Peyer's patch (tissue), 4 donors: ENCODE results near the gene UBAC2. TPM values are rescaled to one million over a fixed set of nuclear protein-coding genes. Genes with fewer than 3 reads are reported as not detected.

Experiments
- DNase-seq, 3 donors: peaks; one replicate each; pipeline ENCODE4 v3.0.0-alpha.2; 2017 to 2019
- H3K27ac ChIP-seq, 4 donors: fragments of 200-600 bp; sonication (generic); one replicate each; pipeline ENCODE4 v1.5.1; 2016 to 2019
- H3K27me3 ChIP-seq, 2 donors: fragments of 200-600 bp; sonication (generic); one replicate each; pipeline ENCODE4 v1.5.1; 2019
- H3K36me3 ChIP-seq, 3 donors: fragments of 200-600 bp; sonication (generic); one replicate each; pipeline ENCODE4 v1.5.1; 2016 to 2019
- H3K4me1 ChIP-seq, 4 donors: fragments of 200-600 bp; sonication (generic); one replicate each; pipeline ENCODE4 v1.5.1; 2016 to 2019
- H3K4me3 ChIP-seq, 4 donors: fragments of 200-600 bp; sonication (generic); 1 replicate in 3 of 4; 2 replicates in 1 of 4; pipeline ENCODE4 v1.5.1; 2016 to 2019; ENCODE audit warnings: mild to moderate bottlenecking in 1 of 4
- H3K9me3 ChIP-seq, 4 donors: fragments of 200-600 bp; sonication (generic); one replicate each; pipeline ENCODE4 v1.5.1; 2016 to 2019; ENCODE audit warnings: mild to moderate bottlenecking in 1 of 4
- CTCF ChIP-seq, 6 experiments: fragments of 450-650 bp in 4 of 6; fragments of 200-600 bp in 2 of 6; sonication (generic) in 1 of 6; IDR thresholded peaks; one replicate each; pipeline ENCODE4 v1.5.1; 2017 to 2019; ENCODE audit warnings: antibody characterized with exemption in 6 of 6, mild to moderate bottlenecking in 3 of 6, moderate library complexity in 1 of 6
- POLR2A ChIP-seq, 2 donors: fragments of 450-650 bp; IDR thresholded peaks; one replicate each; pipeline ENCODE4 v1.5.1; 2017; ENCODE audit warnings: antibody characterized with exemption in 2 of 2, mild to moderate bottlenecking in 2 of 2, moderate library complexity in 2 of 2
- small RNA-seq, 2 donors: library from RNA; depleted of rRNA; stranded (forward); fragments of <200 nt; gene quantifications; one replicate each; pipeline ENCODE3, GENCODE V24; 2016
- total RNA-seq, 4 donors: library from RNA; depleted of rRNA; stranded (reverse); fragments of >200 nt; gene quantifications; one replicate each; pipeline ENCODE4 v1.1.0, GENCODE V29; 2016

UBAC2 gene
- total RNA-seq, 4 donors from 2014 or later: 38.8 to 67.8 (median 63.4) TPM

GRCh38 chr13:99435998-99436397, 235.3 kb downstream of the UBAC2 start:
- Histone ChIP-seq H3K27me3 (no peaks in the 10 kb centered on the region), H3K27ac (peak overlapping the region in 1 of 4 donors; percentile 64), H3K36me3 (no peaks in the 10 kb centered on the region), H3K4me1 (peaks cover 0 to 21% (median 14%) of the 10 kb centered on the region in 4 donors), H3K4me3 (no peak overlapping the region), H3K9me3 (no peaks in the 10 kb centered on the region)
- TF ChIP-seq POLR2A (IDR thresholded peaks at IDR 0.05) (no peak), CTCF (IDR thresholded peaks at IDR 0.05) (no peak)
- DNase-seq: no peak

Small RNA genes within 50 kb of the gene (small RNA-seq; reads per million reads assigned to genes)
- gene MIR623 (0 reads per million in 2 donors), gene RN7SKP9 (0 to 0.06 reads per million in 2 donors)

Other genes with a start within 250 kb of the UBAC2 start
- gene DOCK9, start 222.8 kb upstream of the UBAC2 start, total RNA-seq: 100 to 1,000 TPM in 1 of 4 donors, 10 to 100 TPM in 3; 52.5 to 166 (median 54.2) TPM
- 1 to 10 TPM in 1 of 4 donors, under 1 TPM in 1, not detected in 2; 0.53 to 4.1 TPM for gene GPR18, start 57.5 kb downstream of the UBAC2 start, total RNA-seq
- 10 to 100 TPM in 1 of 4 donors, 1 to 10 TPM in 3; 1.1 to 24.8 (median 3.9) TPM for gene GPR183, start 106.5 kb downstream of the UBAC2 start, total RNA-seq